Bronchial epithelial cell (primary cell): ENCODE measurements around the gene NCOA6. TPM values are rescaled to one million over a fixed set of nuclear protein-coding genes. Genes with fewer than 3 reads are reported as not detected.

ENCODE experiments used
- DNase-seq: peaks from one replicate; pipeline ENCODE4 v3.0.0-alpha.2; 2010; ENCODE audit warnings: low read depth
- FAIRE-seq: peaks from 2 replicates; lab custom pipeline; 2011; peaks lifted over from hg19 to GRCh38; lab: Jason Lieb, UNC
- H3K27me3 ChIP-seq: 2 replicates; pipeline ENCODE4 v1.5.1; 2011; ENCODE audit warnings: low read length; ENCODE audit not compliant: control insufficient read depth, insufficient read depth
- H3K36me3 ChIP-seq: 2 replicates; pipeline ENCODE4 v1.5.1; 2011; ENCODE audit warnings: low read length; ENCODE audit not compliant: control insufficient read depth, insufficient read depth
- H3K4me3 ChIP-seq: 2 replicates; pipeline ENCODE4 v1.5.1; 2011; ENCODE audit warnings: mild to moderate bottlenecking, low read depth, low read length, control low read depth
- CTCF ChIP-seq: IDR thresholded peaks from 2 replicates; pipeline ENCODE4 v1.5.1; 2011; ENCODE audit warnings: mild to moderate bottlenecking, moderate library complexity, low read length, control low read depth, inconsistent platforms; ENCODE audit not compliant: insufficient read depth, severe bottlenecking
- total RNA-seq: library from RNA; depleted of rRNA; stranded (reverse); fragments of >200 nt; gene quantifications from 2 replicates; pipeline ENCODE4 v1.2.1, GENCODE V29; 2014

NCOA6 gene
- total RNA-seq, 1 donor from 2014 or later = 5.5 TPM

GRCh38 chr20:34772437-34772836 lies 53.0 kb downstream of the NCOA6 start:
- Histone ChIP-seq H3K4me3 (no peak overlapping the region), H3K36me3 (peaks cover 11% of the 10 kb centered on the region), H3K27me3 (no peaks in the 10 kb centered on the region)
- DNase-seq (no peak), FAIRE-seq (no peak)
- no peak for TF ChIP-seq CTCF

- FAIRE-seq (no peak), DNase-seq (no peak)
- Histone ChIP-seq H3K36me3 (peaks cover 13% of the 10 kb centered on the region), H3K4me3 (no peak overlapping the region), H3K27me3 (no peaks in the 10 kb centered on the region)
- TF ChIP-seq CTCF = no peak
Observed at GRCh38 chr20:34771680-34772081, 53.8 kb downstream of the NCOA6 start.

- H3K27me3 ChIP-seq = no peaks in the 10 kb centered on the region
- H3K4me3 ChIP-seq = no peak overlapping the region
- FAIRE-seq = no peak
- TF ChIP-seq CTCF = no peak
- peaks cover 13% of the 10 kb centered on the region for H3K36me3 ChIP-seq
- DNase-seq = no peak
Observed at GRCh38 chr20:34768096-34768495, 57.4 kb downstream of the NCOA6 start.

- H3K4me3 ChIP-seq = no peak overlapping the region
- H3K27me3 ChIP-seq = no peaks in the 10 kb centered on the region
- peak; percentile 30 for DNase-seq
- FAIRE-seq = no peak
- TF ChIP-seq CTCF = no peak
- peaks cover 19% of the 10 kb centered on the region for H3K36me3 ChIP-seq
Observed at GRCh38 chr20:34762031-34762555, 63.4 kb downstream of the NCOA6 start.

GRCh38 chr20:34755367-34755766 lies 70.1 kb downstream of the NCOA6 start:
- Histone ChIP-seq H3K27me3 (no peaks in the 10 kb centered on the region), H3K36me3 (peaks cover 16% of the 10 kb centered on the region), H3K4me3 (no peak overlapping the region)
- FAIRE-seq (no peak), DNase-seq (no peak)
- TF ChIP-seq CTCF = no peak

GRCh38 chr20:34754611-34755010 lies 70.8 kb downstream of the NCOA6 start:
- FAIRE-seq = no peak
- no peak for DNase-seq
- Histone ChIP-seq H3K4me3 (no peak overlapping the region), H3K27me3 (no peaks in the 10 kb centered on the region), H3K36me3 (peaks cover 22% of the 10 kb centered on the region)
- no peak for TF ChIP-seq CTCF
